GM21390 (cell line): ENCODE measurements around the gene DENND5B.
"Not testable (repeated sequence)": the region's sequence is repeated elsewhere in the genome, so short reads cannot be mapped to it uniquely, and the experiment has no call there.

Experiments
- ATAC-seq: cut with Tn5 transposase; IDR thresholded peaks from one replicate; pipeline ENCODE4 v1.9.1; 2021; ENCODE audit not compliant: unreplicated experiment

DENND5B gene

DNA sequence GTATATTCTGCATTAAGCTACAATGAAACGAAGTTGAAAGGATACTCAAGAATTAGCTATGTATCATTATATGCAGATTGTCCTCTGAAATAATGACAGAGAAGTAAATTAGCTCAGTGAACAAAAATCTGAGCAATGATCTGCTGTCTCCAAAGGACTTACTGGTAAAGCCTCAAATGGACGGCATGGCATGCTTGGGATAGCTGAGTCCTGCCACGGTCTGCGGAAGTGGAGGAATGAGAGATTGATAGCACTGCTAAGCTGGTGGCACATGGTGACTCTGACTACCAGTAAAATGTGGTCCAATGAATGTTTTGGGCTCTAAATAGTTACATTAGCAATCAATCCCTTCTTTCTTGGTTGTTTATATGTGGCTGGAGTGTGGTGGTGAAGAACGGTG lies 3.7 kb upstream of the DENND5B start:
- no peak for ATAC-seq

DNA sequence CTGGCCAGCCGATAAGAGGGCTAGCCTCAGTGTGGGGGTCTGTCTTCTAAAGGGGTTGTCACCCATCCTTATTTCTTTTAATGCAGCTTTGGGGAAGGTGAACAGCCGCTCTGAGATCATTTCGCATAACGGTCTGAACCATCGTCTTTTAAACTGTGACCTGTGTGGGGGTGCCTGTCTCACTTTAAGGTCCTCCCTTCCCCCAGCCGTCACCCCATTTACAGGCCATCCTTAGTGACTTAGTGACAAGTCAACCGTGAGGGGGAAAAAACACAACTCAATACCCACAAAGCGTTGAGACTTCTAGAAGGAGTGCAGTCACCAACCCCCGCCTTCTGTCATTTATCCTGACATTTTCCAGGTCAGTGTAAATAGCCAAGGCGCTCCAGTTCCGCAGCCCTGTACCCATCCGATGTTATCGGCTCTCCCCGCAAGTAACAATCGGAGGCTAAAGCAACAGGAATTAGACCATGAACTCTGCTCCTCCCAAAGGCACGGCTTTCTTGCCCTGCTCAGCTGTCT lies 505 bp upstream of the DENND5B start:
- peak; percentile 14 for ATAC-seq

DNA sequence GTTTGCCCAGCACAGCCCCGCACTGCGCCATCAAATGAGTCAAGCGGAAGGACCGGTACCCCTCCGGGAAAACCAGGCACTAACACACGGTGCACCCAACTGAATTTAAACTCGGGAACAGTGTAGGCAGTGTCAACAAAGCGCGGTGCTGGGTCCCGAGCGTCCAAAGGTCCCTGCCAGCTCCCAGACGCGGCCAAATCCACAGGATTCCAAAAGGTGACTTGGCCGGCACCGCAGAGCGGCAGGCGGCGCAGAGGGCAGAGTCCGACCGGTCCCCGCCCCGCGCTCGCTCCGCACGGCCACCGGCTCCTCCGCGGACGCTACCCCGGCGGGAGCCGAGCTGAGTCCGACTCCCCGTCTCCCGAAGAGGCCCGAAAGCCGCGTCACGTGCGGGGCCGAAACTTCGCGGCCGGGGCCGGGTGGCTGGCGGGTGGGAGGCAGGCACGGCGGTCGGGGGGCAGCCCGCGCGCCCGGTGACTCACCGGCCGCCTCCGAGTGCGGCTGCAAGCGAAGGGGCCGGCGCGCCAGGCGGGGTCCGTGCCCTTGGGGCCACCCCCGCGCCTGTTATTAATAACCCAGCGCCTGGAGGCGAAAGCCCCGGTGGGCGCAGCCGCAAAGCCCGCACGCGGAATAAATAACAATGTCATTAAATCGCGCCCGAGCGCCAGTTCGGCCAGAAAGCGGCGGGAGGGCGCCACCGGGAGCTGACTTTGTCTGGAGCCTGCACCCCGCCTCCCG lies 863 bp downstream of the DENND5B start:
- peak; percentile 28 for ATAC-seq

DNA sequence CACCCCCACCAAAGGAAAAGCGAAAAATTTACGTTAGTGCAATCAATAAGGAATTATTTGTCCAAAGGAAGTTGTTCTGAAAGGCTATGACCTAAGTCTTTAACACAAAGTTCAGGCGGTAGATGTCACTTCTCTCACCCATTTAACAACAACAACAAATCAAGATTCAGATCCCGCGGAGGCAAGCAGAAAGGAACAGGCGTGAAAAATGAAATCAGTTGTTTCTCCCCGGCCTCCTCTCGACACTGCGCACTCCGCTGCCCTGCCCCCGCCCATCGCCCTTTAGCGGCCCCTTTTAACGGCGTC lies 1.4 kb downstream of the DENND5B start:
- peak; percentile 32 for ATAC-seq

DNA sequence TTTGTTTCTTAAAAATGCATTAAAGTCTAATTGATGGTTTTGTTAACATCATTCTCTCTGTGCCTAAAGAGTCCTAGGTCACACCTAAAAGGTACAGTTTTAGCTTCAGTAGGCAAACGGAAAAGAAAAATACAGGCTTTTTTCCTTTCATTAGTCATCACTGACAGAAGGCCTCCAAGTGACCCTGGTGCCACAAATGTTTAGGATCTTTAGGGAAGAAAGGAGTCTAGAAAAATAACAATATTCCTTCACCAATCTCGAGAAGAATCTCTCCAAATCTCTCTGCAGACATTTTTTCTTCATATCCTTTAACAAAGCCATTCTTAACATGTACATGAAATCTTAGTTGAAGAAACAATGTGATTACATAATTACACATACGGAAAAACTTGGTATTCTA lies 2.0 kb downstream of the DENND5B start:
- no peak for ATAC-seq

DNA sequence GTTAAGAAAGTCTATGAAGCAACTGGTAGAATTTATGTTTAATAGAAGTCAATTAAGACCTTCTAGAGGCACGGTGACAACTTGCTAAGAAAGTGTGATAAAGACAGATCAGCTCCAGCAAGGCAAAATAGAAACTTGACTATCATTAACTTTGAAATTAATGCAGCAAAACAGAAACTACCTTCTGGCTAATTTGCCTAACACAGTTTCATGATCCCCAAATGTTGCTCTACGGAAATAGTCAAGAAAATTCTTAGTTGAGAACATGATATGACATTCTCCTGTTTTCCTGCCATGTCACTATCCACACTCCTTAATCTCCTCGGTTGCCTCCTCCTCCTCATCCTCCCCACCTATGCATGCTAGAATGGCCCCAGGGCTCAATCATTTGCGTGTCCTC lies 4.2 kb downstream of the DENND5B start:
- ATAC-seq: peak; percentile 28

DNA sequence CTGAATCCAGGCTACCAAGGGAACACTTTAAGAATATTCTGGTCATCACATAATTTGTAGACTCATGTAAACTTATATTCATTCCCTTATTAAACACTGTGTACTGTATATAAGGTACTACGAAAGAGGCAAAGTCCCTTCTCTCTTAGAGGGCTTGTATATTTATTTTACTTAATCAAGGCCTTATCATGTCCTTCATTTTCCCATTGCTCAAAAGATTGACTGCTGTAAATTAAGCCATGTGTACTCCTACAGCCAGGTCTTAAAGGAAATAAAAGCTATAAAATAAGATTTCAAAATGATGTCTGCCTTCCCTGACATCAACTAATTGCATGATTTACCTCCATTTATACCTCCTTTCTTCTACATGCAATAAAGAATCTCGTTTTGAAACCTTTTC lies 5.0 kb downstream of the DENND5B start:
- no peak for ATAC-seq

DNA sequence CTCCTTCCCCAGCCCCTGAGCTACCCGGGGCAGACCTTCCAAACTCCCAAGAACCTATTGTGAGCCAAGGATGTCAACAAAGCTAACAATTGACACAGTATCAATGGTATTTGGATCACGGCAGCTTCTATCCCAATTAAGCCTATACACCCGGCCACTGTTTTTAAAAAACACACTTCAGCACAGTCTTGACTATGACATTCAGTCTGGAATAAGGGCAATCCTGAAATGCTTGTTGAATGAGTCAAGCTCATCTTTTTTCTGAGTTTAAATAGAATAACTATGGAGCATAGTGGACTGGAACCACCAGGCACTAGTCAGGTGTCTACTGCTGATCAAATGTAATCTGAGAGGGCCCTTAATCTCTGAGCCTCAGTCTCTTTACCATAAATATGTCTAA lies 5.7 kb downstream of the DENND5B start:
- ATAC-seq: no peak

DNA sequence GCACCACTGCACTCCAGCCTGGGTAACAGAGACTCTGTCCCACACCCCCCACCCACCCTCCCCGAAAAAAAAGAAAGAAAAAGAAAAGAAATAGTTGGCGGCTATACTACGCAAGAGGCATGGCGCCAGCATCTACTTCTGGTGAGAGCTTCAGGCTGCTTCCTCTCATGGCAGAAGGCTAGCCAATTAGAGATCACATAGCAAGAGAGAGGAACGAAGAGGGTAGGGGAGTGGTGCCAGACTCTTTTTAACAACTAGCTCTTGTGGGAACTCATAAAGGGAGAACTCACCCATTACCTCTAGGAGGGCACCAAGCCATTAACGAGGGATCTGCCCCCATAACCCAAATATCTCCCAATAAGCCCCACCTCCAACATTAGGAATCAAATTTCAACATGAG lies 6.2 kb downstream of the DENND5B start:
- no peak for ATAC-seq

DNA sequence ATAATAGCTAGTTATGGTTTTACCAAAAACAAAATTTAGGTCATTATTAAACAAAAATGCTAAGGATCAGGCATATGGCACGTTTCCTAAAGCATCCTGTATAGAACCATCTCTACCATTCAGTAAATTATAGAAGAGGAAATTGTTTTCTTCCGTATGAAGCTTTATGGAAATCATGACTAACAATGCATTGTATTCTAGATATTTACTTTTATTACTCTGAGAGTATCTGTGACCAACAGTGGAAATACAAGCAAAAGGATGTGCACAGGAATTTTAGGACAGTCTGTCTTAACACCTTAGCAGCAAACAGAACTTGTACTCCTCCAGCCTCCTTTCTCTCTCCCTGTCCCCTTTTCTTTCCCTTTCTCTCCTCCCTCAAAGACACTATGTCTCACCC lies 7.1 kb downstream of the DENND5B start:
- no peak for ATAC-seq

DNA sequence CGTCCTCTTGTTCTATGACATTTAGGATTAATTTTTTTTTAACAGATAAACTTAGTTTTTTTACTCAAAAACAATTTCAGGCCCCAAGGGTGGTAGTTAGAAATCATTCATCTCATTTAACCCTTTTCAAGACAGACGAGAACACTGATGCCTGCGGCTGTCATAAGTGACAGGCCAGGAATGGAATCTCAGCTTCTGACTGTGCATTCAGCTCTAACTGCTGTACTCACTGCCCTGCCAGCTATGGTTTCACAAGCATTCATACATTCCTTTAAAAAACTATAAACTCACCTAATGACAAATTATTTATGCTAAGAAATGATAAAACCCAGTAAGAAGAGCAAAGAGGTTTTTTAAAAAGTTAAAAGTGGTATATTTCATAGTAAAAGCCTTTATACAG lies 8.8 kb downstream of the DENND5B start:
- no peak for ATAC-seq

DNA sequence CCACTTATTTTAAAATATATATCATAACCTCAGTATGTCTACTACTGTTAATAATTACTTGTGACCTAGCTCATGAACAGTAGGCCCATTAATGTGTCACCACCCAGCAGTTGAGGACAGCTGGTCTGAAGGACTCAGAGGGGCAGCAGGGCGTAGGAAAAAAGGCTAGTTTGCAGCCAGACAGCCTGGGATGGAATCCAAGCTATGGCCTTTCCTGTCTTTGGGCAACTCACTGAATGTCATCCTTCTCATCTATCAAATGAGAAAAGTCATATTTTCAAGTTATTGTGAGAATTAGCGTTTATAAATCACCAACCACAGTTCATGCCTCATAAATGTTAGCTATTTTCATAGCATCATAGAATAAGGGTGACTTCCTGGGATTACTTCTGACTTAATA lies 12.3 kb downstream of the DENND5B start:
- no peak for ATAC-seq

DNA sequence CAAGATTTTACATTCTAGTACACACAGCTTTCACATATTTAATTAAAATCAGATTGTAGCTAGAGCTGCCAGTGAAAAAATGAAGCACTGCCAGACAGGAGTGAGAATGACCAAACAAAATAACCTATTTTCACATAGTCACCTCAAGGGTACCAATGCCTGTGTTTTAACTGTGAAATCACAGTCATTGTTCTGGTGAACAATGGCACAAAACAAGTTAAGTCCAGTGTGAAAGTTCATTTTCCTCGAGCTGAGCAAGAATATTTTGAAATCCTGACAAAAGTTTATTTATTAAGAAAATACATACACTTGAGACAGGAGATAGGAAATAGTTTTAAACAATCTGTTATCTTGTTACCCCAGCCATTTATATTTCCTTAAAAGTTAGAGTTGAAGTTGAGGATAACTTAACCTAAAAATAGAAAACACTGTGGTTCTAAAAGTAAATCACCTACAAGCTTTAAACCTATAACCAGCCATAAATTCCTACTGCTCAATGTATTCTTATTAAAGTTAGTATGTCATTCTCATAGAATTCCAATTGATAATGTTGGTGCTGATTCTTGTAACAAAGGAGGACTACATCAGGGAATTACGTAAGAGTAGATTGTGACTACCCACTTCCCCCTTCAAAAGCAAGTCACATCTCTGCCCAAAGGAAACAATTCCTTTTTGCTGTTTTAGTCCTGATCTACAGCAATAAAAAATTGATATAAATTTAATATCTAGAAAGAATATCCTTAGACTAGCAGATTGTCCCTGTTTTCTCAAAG lies 15.9 kb downstream of the DENND5B start:
- no peak for ATAC-seq

DNA sequence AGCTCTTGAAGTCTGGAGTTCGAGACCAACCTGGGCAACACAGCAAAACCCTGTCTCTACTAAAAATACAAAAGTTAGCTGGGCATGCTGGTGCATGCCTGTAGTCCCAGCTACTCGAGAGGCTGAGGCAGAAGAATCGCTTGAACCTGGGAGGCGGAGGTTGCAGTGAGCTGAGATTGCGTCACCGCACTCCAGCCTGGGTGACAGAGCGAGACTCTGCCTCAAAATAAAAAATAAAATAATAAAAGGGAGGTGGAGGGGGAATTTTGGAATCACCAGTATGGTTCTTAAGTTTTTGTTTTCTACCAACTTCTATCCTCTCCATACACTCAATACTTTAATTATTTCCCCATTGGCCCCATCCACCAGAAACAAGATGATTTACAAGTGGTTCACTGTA lies 16.6 kb downstream of the DENND5B start:
- ATAC-seq: not testable (repeated sequence)

DNA sequence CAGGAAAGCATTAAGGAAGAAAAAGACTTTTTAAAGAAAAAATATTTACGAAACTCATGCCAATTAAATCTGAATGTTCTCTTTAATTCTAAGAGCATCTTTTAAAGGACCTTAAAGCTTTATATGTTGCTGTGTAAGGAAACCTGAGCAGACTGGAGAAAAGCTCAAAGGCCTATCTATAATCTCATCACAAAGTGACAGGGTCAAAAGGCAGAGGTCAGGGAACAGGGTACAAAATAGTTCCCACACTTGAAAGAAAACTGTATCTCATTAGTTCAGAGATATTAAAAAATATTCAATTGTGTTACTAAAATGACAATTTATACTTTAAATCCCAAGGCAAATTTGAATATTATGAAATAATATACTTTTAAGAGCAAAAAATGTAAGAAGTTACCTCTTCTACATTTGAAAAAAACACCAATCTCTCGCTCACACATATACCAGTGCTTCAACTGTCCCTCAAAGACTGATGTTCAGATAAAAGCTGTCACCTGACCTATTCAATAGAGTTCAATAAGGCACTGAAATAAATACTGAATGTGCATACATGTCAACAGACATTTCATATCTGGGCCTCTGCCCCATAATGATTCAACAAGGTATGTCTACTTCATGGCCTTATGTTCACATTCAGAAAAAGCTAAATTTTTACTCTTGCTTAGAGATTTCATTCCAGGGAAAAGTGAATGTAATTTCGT lies 17.9 kb downstream of the DENND5B start:
- no peak for ATAC-seq

DNA sequence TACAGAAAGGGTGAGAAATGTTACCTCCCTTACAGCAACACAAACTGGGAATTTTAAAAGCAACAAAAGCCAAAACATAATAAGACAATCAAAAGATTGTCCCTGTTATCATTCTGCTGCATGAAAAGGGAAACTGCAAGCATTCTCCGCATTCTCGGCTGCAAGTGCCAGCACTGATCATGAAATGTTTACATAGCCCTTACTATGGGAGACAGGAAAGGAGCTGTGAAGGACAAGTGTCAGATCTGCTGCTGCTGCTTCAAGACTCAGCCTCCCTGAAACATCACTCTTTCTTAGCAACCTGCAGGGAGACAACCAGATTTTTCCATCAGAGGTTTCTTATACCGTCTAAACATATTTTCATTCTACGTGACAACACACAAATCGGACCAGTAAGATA lies 20.1 kb downstream of the DENND5B start:
- no peak for ATAC-seq

DNA sequence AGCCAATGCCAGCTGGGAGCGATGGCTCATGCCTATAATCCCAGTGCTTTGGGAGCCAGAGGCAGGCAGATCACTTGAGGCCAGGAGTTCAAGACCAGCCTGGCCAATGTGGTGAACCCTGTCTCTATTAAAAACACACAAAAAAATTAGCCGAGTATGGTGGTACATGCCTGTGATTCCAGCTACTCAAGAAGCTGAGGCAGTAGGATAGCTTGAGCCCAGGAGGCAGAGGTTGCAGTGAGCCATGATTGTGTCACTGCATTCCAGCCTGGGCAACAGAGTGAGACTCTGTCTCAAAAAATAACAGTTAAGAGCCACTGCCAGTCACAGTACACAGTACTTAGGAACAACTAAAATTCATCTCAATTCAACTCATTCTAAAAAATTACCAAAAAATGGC lies 21.4 kb downstream of the DENND5B start:
- not testable (repeated sequence) for ATAC-seq

DNA sequence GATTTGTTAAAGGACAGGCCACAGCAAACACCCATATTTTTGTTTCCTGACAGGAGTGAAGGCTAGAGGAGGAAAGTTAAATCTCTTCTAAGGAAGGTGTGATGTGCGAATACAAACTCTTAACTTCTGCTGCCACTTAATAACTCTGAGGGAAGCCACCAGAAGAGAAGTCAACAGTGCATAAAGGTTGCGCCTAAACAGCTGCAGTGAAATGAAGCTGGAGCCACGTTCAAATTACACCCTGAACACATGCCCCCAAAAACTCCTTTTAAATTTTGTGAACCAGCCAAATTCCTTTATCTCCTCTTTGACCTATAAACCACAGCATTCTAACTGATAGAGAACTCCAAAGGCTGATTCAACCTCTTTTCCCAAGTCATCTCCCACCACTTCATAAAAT lies 22.4 kb downstream of the DENND5B start:
- ATAC-seq: no peak

DNA sequence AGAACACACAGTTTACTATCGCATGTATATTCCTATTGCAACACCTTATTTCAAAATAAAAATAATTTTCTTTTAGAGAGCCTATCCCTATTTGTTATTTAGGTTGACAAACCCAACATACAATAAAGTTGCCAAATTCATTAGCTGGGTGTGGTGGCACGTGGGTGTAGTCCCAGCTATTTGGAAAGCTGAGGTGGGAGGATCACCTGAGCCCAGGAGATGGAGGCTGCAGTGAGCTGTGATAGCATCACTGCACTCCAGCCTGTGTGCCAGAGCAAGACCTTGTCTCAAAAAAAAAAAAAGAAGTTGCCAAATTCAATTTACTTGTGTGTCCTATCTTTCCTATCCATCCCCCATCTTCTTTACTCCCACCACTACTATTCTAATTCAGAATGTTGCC lies 23.9 kb downstream of the DENND5B start:
- ATAC-seq: no peak

DNA sequence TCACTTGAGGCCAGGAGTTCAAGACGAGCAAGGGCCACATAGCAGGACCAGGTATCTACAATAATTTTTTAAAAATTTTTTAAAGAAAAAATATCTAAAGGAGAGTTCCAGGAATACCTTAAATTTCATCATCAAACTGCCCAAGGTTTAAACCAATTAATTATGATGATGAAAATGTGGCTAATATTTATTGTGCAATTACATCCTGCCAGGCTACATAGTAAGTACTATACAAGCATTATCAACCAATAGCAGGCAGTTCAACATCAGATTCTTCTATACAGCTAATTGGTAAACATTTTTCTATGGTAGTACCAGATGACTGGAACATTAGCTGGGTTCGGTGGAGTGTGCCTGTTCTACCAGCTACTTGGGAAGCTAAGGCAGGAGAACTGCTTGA lies 24.4 kb downstream of the DENND5B start:
- no peak for ATAC-seq

DNA sequence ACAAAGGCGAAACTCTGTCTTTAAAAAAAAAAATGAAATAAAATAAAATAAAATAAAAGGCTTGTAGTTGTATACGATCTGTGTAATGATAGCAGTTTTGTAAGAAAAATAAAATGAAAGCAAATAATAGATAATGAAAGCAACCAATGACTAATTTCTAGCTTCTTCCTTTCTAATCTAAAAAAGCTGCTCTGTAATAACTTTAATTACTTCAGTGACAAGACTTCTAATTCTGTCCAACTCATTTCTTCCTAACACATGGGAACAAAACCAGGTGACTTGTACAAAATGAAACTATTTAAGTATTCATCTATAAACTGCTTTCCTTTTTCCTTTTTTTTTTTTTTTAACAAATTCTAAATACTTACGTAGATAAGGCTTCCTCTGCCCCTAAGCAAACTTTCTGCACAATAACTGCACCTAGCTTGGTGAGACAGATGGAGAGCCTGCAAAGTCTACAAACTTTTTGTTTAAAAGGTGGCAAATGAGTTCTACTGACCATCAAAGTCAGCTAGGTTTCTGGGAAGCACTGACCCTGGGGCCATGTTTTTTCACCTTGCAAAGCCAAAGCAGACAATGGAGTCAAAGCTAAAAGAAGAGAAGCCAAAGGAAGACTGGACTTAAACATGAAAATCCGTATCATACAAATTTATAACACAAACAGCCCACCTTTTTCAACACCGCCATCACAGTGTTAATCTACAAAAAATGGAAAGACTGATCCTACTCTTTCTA lies 28.2 kb downstream of the DENND5B start:
- ATAC-seq: no peak
